ENCODE data around the gene B4GAT1. TPM values are rescaled to one million over a fixed set of nuclear protein-coding genes. Genes with fewer than 3 reads are reported as not detected.
"Not testable (repeated sequence)": the region's sequence is repeated elsewhere in the genome, so short reads cannot be mapped to it uniquely, and the experiment has no call there.

Gene B4GAT1
- 1 to 10 TPM; 9.5 to 9.7 TPM for total RNA-seq

GRCh38 chr11:66347425-66348276, at the start of gene B4GAT1:
TSS of gene B4GAT1 (minus strand) at chr11:66347629. CDS start at chr11:66347545, 84 bp downstream.
- DNase-seq (peak; percentile 80), ATAC-seq (ENCODE audit: low read depth) (peak; percentile 59)
- Mint-ChIP-seq H3K9me3 (no peaks in the 10 kb centered on the region), H3K4me1 (peaks cover 37% of the 10 kb centered on the region), H3K27ac (peak within 1 kb of the TSS; percentile 97), H3K36me3 (peaks cover 3% of the 10 kb centered on the region), H3K27me3 (peaks cover 2% of the 10 kb centered on the region), H3K4me3 (peak within 1 kb of the TSS; percentile 95)
- POLR2A ChIA-PET, result interaction anchor here (0.6 to 4.5 kb wide), 11 partner anchors 10 to 810 kb away, joined by 3 to 32 read pairs (median 4); partner anchors contain the start of genes CD248, RBM14 and SLC29A2

DNA sequence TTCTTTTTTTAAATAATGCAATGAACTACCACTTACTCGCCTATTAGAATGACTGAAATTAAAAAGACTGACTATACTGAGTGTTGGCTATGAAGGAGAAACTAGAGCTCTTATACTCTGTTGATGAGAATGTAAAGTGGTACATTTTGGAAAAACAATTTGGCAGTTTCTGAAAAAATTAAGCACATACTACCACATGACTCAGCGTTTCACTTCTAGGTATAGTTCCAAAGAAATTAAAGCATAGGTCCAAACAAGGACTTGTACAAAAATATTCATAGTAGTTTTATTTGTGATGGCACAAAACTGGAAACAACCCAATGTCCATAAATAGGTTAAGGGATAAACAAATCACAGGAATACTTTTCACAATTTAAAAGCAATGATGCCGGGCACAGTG, 46.5 kb upstream of the B4GAT1 start:
- POLR2A ChIA-PET, result no interaction called here
- H3K27ac Mint-ChIP-seq, result no peak overlapping the region
- DNase-seq (no peak), ATAC-seq (ENCODE audit: low read depth) (no peak)
- peaks cover 2% of the 10 kb centered on the region for H3K4me1 Mint-ChIP-seq
- no peak overlapping the region for H3K4me3 Mint-ChIP-seq
- H3K36me3 Mint-ChIP-seq, result no peaks in the 10 kb centered on the region
- peaks cover 18% of the 10 kb centered on the region for H3K27me3 Mint-ChIP-seq
- H3K9me3 Mint-ChIP-seq, result no peaks in the 10 kb centered on the region

DNA sequence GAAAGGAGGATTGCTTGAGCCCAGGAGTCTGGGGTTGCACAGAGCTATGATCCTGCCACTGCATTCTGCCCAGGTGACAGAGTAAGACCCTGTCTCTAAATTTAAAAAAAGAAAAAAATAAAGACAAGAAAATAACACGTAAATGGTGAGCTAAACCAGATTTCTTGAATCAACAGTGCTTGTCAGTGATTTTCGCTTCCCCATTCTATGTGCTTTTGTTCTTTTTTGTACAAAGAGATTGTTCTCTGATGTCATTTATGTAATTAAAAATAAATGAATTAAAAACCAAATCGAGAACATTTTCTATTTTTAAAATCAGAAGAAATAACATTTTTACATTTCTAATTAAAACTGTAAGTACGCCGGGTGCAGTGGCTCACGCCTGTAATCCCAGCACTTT, 43.9 kb upstream of the B4GAT1 start:
- peaks cover 18% of the 10 kb centered on the region for H3K27me3 Mint-ChIP-seq
- DNase-seq, result no peak
- POLR2A ChIA-PET, result no interaction called here
- H3K27ac Mint-ChIP-seq, result no peak overlapping the region
- H3K4me1 Mint-ChIP-seq, result peaks cover 6% of the 10 kb centered on the region
- H3K4me3 Mint-ChIP-seq, result no peak overlapping the region
- no peaks in the 10 kb centered on the region for H3K9me3 Mint-ChIP-seq
- no peaks in the 10 kb centered on the region for H3K36me3 Mint-ChIP-seq
- no peak for ATAC-seq (ENCODE audit: low read depth)

DNA sequence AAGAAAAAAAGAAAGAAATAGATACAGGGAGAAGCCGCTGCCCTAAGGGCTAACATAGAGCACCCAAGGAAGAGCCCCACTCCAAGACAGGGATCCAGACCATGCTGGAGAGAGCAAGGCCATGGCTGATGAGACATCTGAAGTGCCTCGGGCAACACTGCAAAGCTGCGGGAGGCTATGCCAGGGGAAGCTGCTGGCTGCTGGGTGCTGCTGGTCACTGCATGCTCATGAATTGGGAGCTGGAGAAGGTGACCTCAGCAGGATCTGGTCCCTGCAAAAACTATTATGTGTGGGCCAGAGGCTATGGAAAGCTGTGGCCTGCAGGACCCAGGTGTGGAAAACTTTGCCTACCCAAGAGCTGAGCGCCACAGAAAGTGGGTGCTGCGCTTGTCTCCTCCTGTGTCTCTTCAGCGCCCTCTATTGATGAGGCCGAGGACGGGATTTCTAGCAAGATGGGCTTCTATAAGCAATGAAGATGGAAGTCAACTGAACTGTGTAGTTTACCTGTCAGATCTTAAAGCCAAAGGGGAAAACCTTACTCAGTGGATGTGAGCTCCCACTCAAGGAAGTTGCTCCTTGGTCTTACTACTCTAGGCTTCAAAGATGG, 41.5 kb upstream of the B4GAT1 start:
- Mint-ChIP-seq H3K36me3 (no peaks in the 10 kb centered on the region), H3K9me3 (no peaks in the 10 kb centered on the region), H3K4me3 (no peak overlapping the region), H3K27ac (no peak overlapping the region), H3K27me3 (peaks cover 13% of the 10 kb centered on the region), H3K4me1 (peaks cover 11% of the 10 kb centered on the region)
- DNase-seq (peak; percentile 68), ATAC-seq (ENCODE audit: low read depth) (peak; percentile 82)
- POLR2A ChIA-PET, result interaction anchor here (0.6 to 2.1 kb wide), 10 partner anchors 14 to 77 kb away, joined by 3 to 12 read pairs (median 4); partner anchors contain the start of genes BRMS1 and SLC29A2

DNA sequence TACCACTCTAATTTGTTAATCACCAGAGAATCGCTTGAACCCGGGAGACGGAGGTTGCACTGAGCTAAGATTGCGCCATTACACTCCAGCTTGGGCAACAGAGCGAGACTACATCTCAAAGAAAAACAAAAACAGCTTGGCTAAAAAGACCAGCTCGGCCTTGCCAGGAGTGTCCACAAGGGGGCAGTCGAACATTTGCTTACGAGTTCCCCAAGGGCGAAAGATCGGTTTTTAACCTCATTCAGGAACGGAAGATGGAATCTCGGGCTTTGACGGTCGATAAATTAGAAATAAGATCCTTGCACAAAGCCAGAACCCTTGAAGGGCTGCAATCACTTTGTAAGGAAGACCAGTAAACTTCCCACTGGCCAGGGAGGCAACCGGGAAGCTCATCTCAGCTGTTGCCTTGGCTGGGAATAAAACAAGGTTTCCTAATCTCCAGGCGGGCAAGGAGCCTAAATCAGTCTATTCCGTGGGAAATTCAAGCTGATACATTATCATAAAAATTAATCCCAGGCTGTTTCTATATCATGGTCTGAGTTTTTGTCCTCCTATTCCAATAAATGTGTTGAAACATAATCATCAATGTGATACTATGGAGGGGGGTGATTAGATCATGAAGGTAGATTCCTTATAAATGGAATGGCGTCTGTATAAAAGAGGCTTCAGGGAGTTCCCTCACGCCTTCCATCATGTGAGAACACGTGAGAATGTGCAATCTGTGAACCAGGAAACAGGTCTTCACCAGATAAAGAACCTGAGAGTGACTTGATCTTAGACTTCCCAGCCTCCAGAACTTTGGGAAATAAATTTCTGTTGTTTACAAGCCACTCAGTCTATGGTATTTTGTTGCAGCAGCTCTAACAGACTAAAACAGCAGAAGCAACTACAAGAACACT, 39.0 kb upstream of the B4GAT1 start:
- Mint-ChIP-seq H3K27me3 (peaks cover 7% of the 10 kb centered on the region), H3K36me3 (no peaks in the 10 kb centered on the region), H3K9me3 (no peaks in the 10 kb centered on the region), H3K27ac (peak overlapping the region; percentile 49), H3K4me1 (peaks cover 11% of the 10 kb centered on the region), H3K4me3 (peak overlapping the region; percentile 55)
- DNase-seq, result peak; percentile 82
- peak; percentile 69 for ATAC-seq (ENCODE audit: low read depth)
- POLR2A ChIA-PET, result interaction anchor here (0.7 to 1.4 kb wide), 8 partner anchors 14 to 80 kb away, joined by 3 to 9 read pairs (median 4); partner anchors contain the start of genes BRMS1, PELI3 and SLC29A2

- H3K4me3 Mint-ChIP-seq; H3K9me3 Mint-ChIP-seq; DNase-seq; H3K27ac Mint-ChIP-seq; ATAC-seq (ENCODE audit: low read depth); H3K36me3 Mint-ChIP-seq: not testable (repeated sequence)
- H3K4me1 Mint-ChIP-seq, result peaks cover 14% of the 10 kb centered on the region
- POLR2A ChIA-PET, result interaction anchor here (1.6 kb wide), 1 partner anchor 12 kb away, joined by 9 read pairs; the partner anchor contains the start of gene SLC29A2
- peaks cover 12% of the 10 kb centered on the region for H3K27me3 Mint-ChIP-seq
Measured at GRCh38 chr11:66384316-66384715, 36.9 kb upstream of the B4GAT1 start.

GRCh38 chr11:66380264-66380663, 32.8 kb upstream of the B4GAT1 start:
- POLR2A ChIA-PET; DNase-seq; H3K4me1 Mint-ChIP-seq; H3K9me3 Mint-ChIP-seq; H3K36me3 Mint-ChIP-seq; H3K27ac Mint-ChIP-seq; ATAC-seq (ENCODE audit: low read depth); H3K27me3 Mint-ChIP-seq; H3K4me3 Mint-ChIP-seq: not testable (repeated sequence)

DNA sequence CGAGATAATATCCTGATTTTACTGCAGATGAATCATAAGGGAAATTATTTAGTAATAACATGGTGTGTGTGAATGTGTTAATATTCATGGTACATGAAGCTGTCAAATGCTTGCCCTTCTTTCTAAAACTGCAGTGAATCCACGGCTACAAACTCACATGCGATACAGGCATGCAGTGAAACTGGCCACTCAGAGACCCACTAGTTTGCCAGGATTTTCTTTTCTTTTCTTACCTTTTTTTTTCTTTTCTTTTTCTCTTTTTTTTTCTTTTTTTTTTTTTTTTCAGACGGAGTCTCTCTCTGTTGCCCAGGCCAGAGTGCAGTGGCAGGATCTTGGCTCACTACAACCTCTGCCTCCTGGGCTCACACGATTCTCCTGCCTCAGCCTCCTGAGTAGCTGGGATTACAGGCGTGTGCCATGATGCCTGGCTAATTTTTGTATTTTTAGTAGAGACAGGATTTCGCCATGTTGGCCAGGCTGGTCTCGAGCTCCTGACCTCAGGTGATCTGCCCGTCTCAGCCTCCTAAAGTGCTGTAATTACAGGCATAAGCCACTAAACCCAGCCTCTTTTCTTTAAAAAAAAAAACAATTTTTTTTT, 26.4 kb upstream of the B4GAT1 start:
- Mint-ChIP-seq H3K4me1 (peaks cover 14% of the 10 kb centered on the region), H3K27ac (peak overlapping the region; percentile 4)
- H3K36me3 Mint-ChIP-seq; H3K9me3 Mint-ChIP-seq; H3K27me3 Mint-ChIP-seq; H3K4me3 Mint-ChIP-seq; ATAC-seq (ENCODE audit: low read depth); DNase-seq: not testable (repeated sequence)
- POLR2A ChIA-PET, result interaction anchor here (1.1 kb wide), 1 partner anchor 15 kb away, joined by 3 read pairs; no protein-coding TSS in a partner anchor

DNA sequence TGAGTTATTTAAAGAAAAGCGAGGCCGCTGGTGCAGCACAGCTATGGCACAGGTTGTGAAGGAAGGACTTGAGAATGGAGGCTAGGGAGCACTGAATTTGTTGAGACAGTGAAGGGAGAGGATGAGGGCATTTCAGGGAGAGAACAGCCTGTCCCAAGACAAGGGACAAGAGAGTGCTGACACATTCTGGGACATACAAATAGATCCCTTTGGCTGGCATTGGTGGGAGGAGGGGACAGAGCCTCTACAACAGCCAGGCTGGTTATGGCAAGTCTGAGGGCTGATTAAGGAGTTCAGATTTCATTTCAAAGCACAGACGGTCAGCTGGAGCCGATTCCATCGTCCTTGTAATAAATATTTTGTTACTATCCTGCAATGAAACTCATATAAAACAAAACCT, 25.8 kb upstream of the B4GAT1 start:
- POLR2A ChIA-PET, result interaction anchor here (1.8 kb wide), 1 partner anchor 469 kb away, joined by 4 read pairs; no protein-coding TSS in a partner anchor
- Mint-ChIP-seq H3K27ac (peak overlapping the region; percentile 4), H3K27me3 (peaks cover 5% of the 10 kb centered on the region), H3K4me1 (peaks cover 14% of the 10 kb centered on the region), H3K36me3 (peaks cover 2% of the 10 kb centered on the region), H3K4me3 (no peak overlapping the region), H3K9me3 (no peaks in the 10 kb centered on the region)
- no peak for ATAC-seq (ENCODE audit: low read depth)
- DNase-seq, result no peak

- H3K9me3 Mint-ChIP-seq, result no peaks in the 10 kb centered on the region
- DNase-seq, result peak; percentile 89
- H3K27ac Mint-ChIP-seq, result peak within 1 kb of the TSS; percentile 96
- POLR2A ChIA-PET, result interaction anchor here (0.6 to 2.4 kb wide), 18 partner anchors 8 to 732 kb away, joined by 3 to 34 read pairs (median 5); partner anchors contain the start of genes B4GAT1, BRMS1, CD248 and DPP3
- H3K27me3 Mint-ChIP-seq, result peaks cover 5% of the 10 kb centered on the region
- peak; percentile 87 for ATAC-seq (ENCODE audit: low read depth)
- H3K36me3 Mint-ChIP-seq, result peaks cover 2% of the 10 kb centered on the region
- H3K4me1 Mint-ChIP-seq, result peaks cover 14% of the 10 kb centered on the region
- H3K4me3 Mint-ChIP-seq, result peak within 1 kb of the TSS; percentile 86
Measured at GRCh38 chr11:66371627-66372415, 24.4 kb upstream of the B4GAT1 start, which contains the start of gene SLC29A2. TSS of gene SLC29A2 (minus strand) at chr11:66371760. CDS start at chr11:66371591, 169 bp downstream.

DNA sequence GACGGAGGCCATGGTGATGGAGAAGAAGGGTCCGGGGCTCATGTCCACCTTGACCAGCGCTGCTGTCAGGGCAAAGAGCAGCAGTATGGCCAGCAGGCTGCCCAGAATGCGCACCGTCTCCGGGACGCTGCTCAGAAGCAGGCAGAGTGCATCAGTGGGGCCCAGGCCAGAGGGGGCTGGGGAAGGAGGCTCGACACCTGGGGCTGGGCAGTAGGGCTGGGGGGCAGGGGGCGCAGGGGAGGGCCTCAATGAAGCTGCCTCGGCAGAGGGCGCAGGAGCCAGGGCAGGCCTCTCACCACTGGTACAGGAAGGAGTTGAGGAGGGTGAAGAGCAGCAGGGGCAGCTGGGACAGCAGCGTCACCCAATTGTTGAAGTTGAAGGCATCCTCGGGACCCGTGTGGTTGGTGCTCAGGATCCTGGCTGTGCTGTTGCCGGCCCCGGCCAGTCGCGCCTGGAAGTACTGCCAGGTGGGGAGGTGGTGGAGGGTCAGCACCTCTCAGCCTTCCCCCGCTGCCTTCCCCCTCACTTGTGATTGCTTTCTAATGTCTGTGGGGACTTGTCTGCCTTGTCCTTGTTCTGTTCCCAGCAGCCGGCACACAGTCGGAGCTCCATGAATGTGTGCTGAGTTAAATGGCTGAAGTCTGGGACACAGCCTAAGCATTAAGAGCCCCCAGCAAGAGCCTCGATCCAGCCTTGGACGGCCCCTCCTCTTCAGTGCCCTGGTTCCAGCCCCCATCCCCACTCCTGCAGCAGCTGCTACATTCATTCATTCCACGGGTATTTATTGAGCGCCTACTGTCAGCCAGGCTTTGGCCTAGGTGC, 21.9 kb upstream of the B4GAT1 start:
- Mint-ChIP-seq H3K27ac (peak overlapping the region; percentile 15), H3K36me3 (peaks cover 2% of the 10 kb centered on the region), H3K4me3 (no peak overlapping the region), H3K27me3 (peaks cover 2% of the 10 kb centered on the region), H3K9me3 (no peaks in the 10 kb centered on the region), H3K4me1 (peaks cover 14% of the 10 kb centered on the region)
- DNase-seq, result no peak
- POLR2A ChIA-PET, result interaction anchor here (1.6 kb wide), 1 partner anchor 19 kb away, joined by 4 read pairs; no protein-coding TSS in a partner anchor
- no peak for ATAC-seq (ENCODE audit: low read depth)

All from activated naive CD8-positive, alpha-beta T cell treated with anti-CD3 and anti-CD28 coated beads, Interleukin-2, amount 10 ng/mL, durations not matched to agents 7 days and 5 days (primary cell).